Naive thymus-derived CD4-positive, alpha-beta T cell (primary cell): ENCODE measurements around the gene ANKRD55. TPM values are rescaled to one million over a fixed set of nuclear protein-coding genes. Genes with fewer than 3 reads are reported as not detected.
A peak's percentile ranks its signal among the peaks of the same experiment; 100 is the strongest.

Experiments
- ATAC-seq: fragments of 150-1000 bp; cut with Tn5 transposase; 2 replicates; pipeline ENCODE4 v1.10.0; 2021; ENCODE audit warnings: mild to moderate bottlenecking, moderate library complexity
- CTCF ChIA-PET: fragments of 350-600 bp; sonication (Branson Sonifier 250); formaldehyde crosslinking; loops from one replicate; lab custom pipeline; 2021; ENCODE audit warnings: antibody characterized with exemption; lab: Charles Lee
- POLR2A ChIA-PET: fragments of 350-600 bp; sonication (Branson Sonifier 250); formaldehyde crosslinking; loops from one replicate; lab custom pipeline; 2021; ENCODE audit warnings: antibody characterized with exemption, inconsistent platforms; lab: Charles Lee
- DNase-seq, 9 donors: peaks; one replicate each; pipeline versions ENCODE4 v3.0.0 to v3.0.0-alpha.2; 2020 to 2022; ENCODE audit warnings: mixed read lengths in 1 of 9
- H3K27ac ChIP-seq: one replicate; pipeline ENCODE4 v1.7.0; 2013; ENCODE audit warnings: mild to moderate bottlenecking, low read depth, low read length, moderate library complexity
- H3K27me3 ChIP-seq, 2 donors: one replicate each; pipeline ENCODE4 v1.7.0; 2013; ENCODE audit warnings: low read length in 2 of 2, mild to moderate bottlenecking in 2 of 2, moderate library complexity in 2 of 2; ENCODE audit not compliant: control insufficient read depth in 2 of 2, insufficient read depth in 2 of 2
- H3K36me3 ChIP-seq, 3 experiments: 1 replicate in 2 of 3; 2 replicates in 1 of 3; pipeline ENCODE4 v1.7.0; 2013; ENCODE audit warnings: low read length in 3 of 3, mild to moderate bottlenecking in 3 of 3, moderate library complexity in 1 of 3; ENCODE audit not compliant: insufficient read depth in 3 of 3, control insufficient read depth in 2 of 3
- H3K4me1 ChIP-seq, 2 donors: one replicate each; pipeline ENCODE4 v1.7.0; 2013; ENCODE audit warnings: low read length in 2 of 2, mild to moderate bottlenecking in 2 of 2, moderate library complexity in 1 of 2; ENCODE audit not compliant: control insufficient read depth in 2 of 2, insufficient read depth in 2 of 2
- H3K4me3 ChIP-seq: 2 replicates; pipeline ENCODE4 v1.7.0; 2013; ENCODE audit warnings: mild to moderate bottlenecking, low read length
- H3K9me3 ChIP-seq, 3 experiments: 1 replicate in 2 of 3; 2 replicates in 1 of 3; pipeline ENCODE4 v1.7.0; 2013; ENCODE audit warnings: low read length in 3 of 3; ENCODE audit not compliant: control insufficient read depth in 2 of 3
- H3K27ac Mint-ChIP-seq, 9 donors: one replicate each; pipeline ENCODE4 v1.8.0; 2020 to 2022; ENCODE audit warnings: mixed read lengths in 9 of 9, mild to moderate bottlenecking in 8 of 9, moderate library complexity in 5 of 9, inconsistent platforms in 2 of 9
- H3K27me3 Mint-ChIP-seq, 5 donors: one replicate each; pipeline ENCODE4 v1.8.0; 2021 to 2022; ENCODE audit warnings: mixed read lengths in 5 of 5, mild to moderate bottlenecking in 1 of 5
- H3K36me3 Mint-ChIP-seq, 5 donors: one replicate each; pipeline ENCODE4 v1.8.0; 2020 to 2022; ENCODE audit warnings: mixed read lengths in 5 of 5, mild to moderate bottlenecking in 3 of 5, inconsistent platforms in 1 of 5
- H3K4me1 Mint-ChIP-seq, 7 donors: one replicate each; pipeline ENCODE4 v1.8.0; 2020 to 2022; ENCODE audit warnings: mixed read lengths in 7 of 7, mild to moderate bottlenecking in 3 of 7, inconsistent platforms in 1 of 7
- H3K4me3 Mint-ChIP-seq, 10 donors: one replicate each; pipeline ENCODE4 v1.8.0; 2020 to 2022; ENCODE audit warnings: mild to moderate bottlenecking in 10 of 10, mixed read lengths in 10 of 10, moderate library complexity in 6 of 10, inconsistent platforms in 2 of 10
- H3K9me3 Mint-ChIP-seq, 11 donors: one replicate each; pipeline ENCODE4 v1.8.0; 2020 to 2022; ENCODE audit warnings: mixed read lengths in 11 of 11, mild to moderate bottlenecking in 4 of 11, inconsistent platforms in 1 of 11, moderate library complexity in 1 of 11
- intact Hi-C, 2 donors: fragments of 100-400 bp; cut with micrococcal nuclease; formaldehyde crosslinking; loops; one replicate each; pipeline ENCODE4 v1.15.1; 2023
- polyA plus RNA-seq, 2 donors: library from polyadenylated mRNA; unstranded; fragments of 300-500 nt; fragmentation: Illumina TruSeq; gene quantifications; one replicate each; pipeline ENCODE4 v1.2.3, GENCODE V29; 2021
- total RNA-seq, 6 experiments: library from RNA in 5 of 6; stranded (reverse) in 5 of 6; gene quantifications; 1 replicate in 5 of 6; 2 replicates in 1 of 6; pipeline ENCODE4 v1.2.3 and lab custom pipeline; 2021 to 2026

The ANKRD55 gene
- total and polyA plus RNA-seq, 7 experiments from 2014 or later, result 7.1 to 89.7 (median 24.4) TPM

GRCh38 chr5:56075361-56075760, 157.8 kb downstream of the ANKRD55 start:
- H3K4me3 ChIP-seq, result no peak overlapping the region
- Mint-ChIP-seq H3K27ac (peak overlapping the region; percentile 7 to 99 (median 81)), H3K9me3 (peaks cover 0 to 3% (median 0%) of the 10 kb centered on the region in 11 donors), H3K36me3 (peaks cover 0 to 24% (median 3%) of the 10 kb centered on the region in 5 donors), H3K4me3 (peak overlapping the region in 4 of 10 donors; percentile 9 to 52 (median 48)), H3K27me3 (peaks cover 0 to 6% (median 0%) of the 10 kb centered on the region in 5 donors), H3K4me1 (peaks cover 38 to 94% (median 76%) of the 10 kb centered on the region in 7 donors)
- no peak for ATAC-seq
- intact Hi-C loops, result no loop called here
- H3K4me1 ChIP-seq, result peaks cover 6 to 52% of the 10 kb centered on the region in 2 donors
- no peak overlapping the region for H3K27ac ChIP-seq
- no peaks in the 10 kb centered on the region for H3K9me3 ChIP-seq
- no peak for DNase-seq
- no peaks in the 10 kb centered on the region for H3K36me3 ChIP-seq
- H3K27me3 ChIP-seq, result no peaks in the 10 kb centered on the region
- ChIA-PET CTCF (interaction anchor here (0.6 kb wide), 1 partner anchor 778 kb away, joined by 3 read pairs; no protein-coding TSS in a partner anchor), POLR2A (interaction anchor here (1.4 to 8.6 kb wide), 5 partner anchors 15 to 83 kb away, joined by 3 to 76 read pairs (median 36); partner anchors contain the start of gene IL6ST)

- ChIA-PET POLR2A (interaction anchor here (0.6 to 8.6 kb wide), 9 partner anchors 12 to 102 kb away, joined by 3 to 76 read pairs (median 5); partner anchors contain the start of gene IL6ST), CTCF (interaction anchor here (0.6 to 1.6 kb wide), 3 partner anchors 34 to 128 kb away, joined by 3 to 8 read pairs (median 4); no protein-coding TSS in a partner anchor)
- Histone ChIP-seq H3K4me1 (peaks cover 7 to 66% of the 10 kb centered on the region in 2 donors), H3K4me3 (no peak overlapping the region), H3K9me3 (no peaks in the 10 kb centered on the region), H3K27me3 (no peaks in the 10 kb centered on the region), H3K36me3 (no peaks in the 10 kb centered on the region), H3K27ac (peak overlapping the region; percentile 77)
- peak overlapping the region; percentile 2 to 84 (median 56) for H3K4me3 Mint-ChIP-seq
- H3K4me1 Mint-ChIP-seq, result peaks cover 40 to 96% (median 82%) of the 10 kb centered on the region in 7 donors
- H3K36me3 Mint-ChIP-seq, result peaks cover 0 to 20% (median 3%) of the 10 kb centered on the region in 5 donors
- peak overlapping the region; percentile 7 to 99 (median 91) for H3K27ac Mint-ChIP-seq
- peaks cover 0 to 4% (median 0%) of the 10 kb centered on the region in 11 donors for H3K9me3 Mint-ChIP-seq
- H3K27me3 Mint-ChIP-seq, result peaks cover 0 to 3% (median 0%) of the 10 kb centered on the region in 5 donors
- ATAC-seq, result no peak
- no peak for DNase-seq
- intact Hi-C loops, result loop anchor here in 1 of 2 donors (5.0 kb wide), 1 partner anchor 74 kb away; no protein-coding TSS in a partner anchor
Observed at GRCh38 chr5:56072863-56073766, 160.0 kb downstream of the ANKRD55 start.

- Mint-ChIP-seq H3K4me3 (peak overlapping the region; percentile 54 to 91 (median 78)), H3K27me3 (peaks cover 0 to 3% (median 0%) of the 10 kb centered on the region in 5 donors), H3K27ac (peak overlapping the region; percentile 65 to 99 (median 91)), H3K36me3 (peaks cover 0 to 19% (median 3%) of the 10 kb centered on the region in 5 donors), H3K4me1 (peaks cover 37 to 99% (median 83%) of the 10 kb centered on the region in 7 donors), H3K9me3 (peaks cover 0 to 3% (median 0%) of the 10 kb centered on the region in 11 donors)
- Histone ChIP-seq H3K4me1 (peaks cover 7 to 72% of the 10 kb centered on the region in 2 donors), H3K9me3 (no peaks in the 10 kb centered on the region), H3K4me3 (peak overlapping the region; percentile 31), H3K27me3 (no peaks in the 10 kb centered on the region), H3K36me3 (no peaks in the 10 kb centered on the region), H3K27ac (peak overlapping the region; percentile 77)
- intact Hi-C loops, result loop anchor here (1.0 to 5.0 kb wide), 10 partner anchors 12 to 129 kb away; no protein-coding TSS in a partner anchor
- no peak for ATAC-seq
- POLR2A ChIA-PET, result interaction anchor here (0.6 to 8.6 kb wide), 16 partner anchors 9 to 80 kb away, joined by 3 to 76 read pairs (median 5); partner anchors contain the start of gene IL6ST
- CTCF ChIA-PET, result interaction anchor here (0.7 to 1.6 kb wide), 6 partner anchors 12 to 130 kb away, joined by 3 to 8 read pairs (median 4); no protein-coding TSS in a partner anchor
- no peak for DNase-seq
Observed at GRCh38 chr5:56071470-56071869, 161.7 kb downstream of the ANKRD55 start.

GRCh38 chr5:56070851-56071465, 162.2 kb downstream of the ANKRD55 start:
- Mint-ChIP-seq H3K4me3 (peak overlapping the region; percentile 54 to 91 (median 78)), H3K4me1 (peaks cover 41 to 95% (median 80%) of the 10 kb centered on the region in 7 donors), H3K27me3 (peaks cover 0 to 3% (median 0%) of the 10 kb centered on the region in 5 donors), H3K9me3 (peaks cover 0 to 3% (median 0%) of the 10 kb centered on the region in 11 donors), H3K27ac (peak overlapping the region; percentile 65 to 99 (median 91)), H3K36me3 (peaks cover 0 to 19% (median 3%) of the 10 kb centered on the region in 5 donors)
- ChIA-PET POLR2A (interaction anchor here (0.6 to 8.6 kb wide), 23 partner anchors 8 to 90 kb away, joined by 3 to 76 read pairs (median 5); partner anchors contain the start of gene IL6ST), CTCF (interaction anchor here (0.7 to 2.3 kb wide), 8 partner anchors 10 to 130 kb away, joined by 3 to 8 read pairs (median 4); no protein-coding TSS in a partner anchor)
- Histone ChIP-seq H3K27me3 (no peaks in the 10 kb centered on the region), H3K4me1 (peaks cover 7 to 72% of the 10 kb centered on the region in 2 donors), H3K9me3 (no peaks in the 10 kb centered on the region), H3K27ac (peak overlapping the region; percentile 77), H3K4me3 (peak overlapping the region; percentile 31), H3K36me3 (no peaks in the 10 kb centered on the region)
- intact Hi-C loops, result loop anchor here (1.0 to 5.0 kb wide), 10 partner anchors 12 to 130 kb away; no protein-coding TSS in a partner anchor
- ATAC-seq (peak; percentile 91), DNase-seq (peak in 7 of 9 donors; percentile 46 to 79 (median 69))

GRCh38 chr5:56069652-56070226, 163.4 kb downstream of the ANKRD55 start:
- intact Hi-C loops, result loop anchor here (1.0 to 5.0 kb wide), 5 partner anchors 12 to 131 kb away; no protein-coding TSS in a partner anchor
- peak overlapping the region in 8 of 9 donors; percentile 89 to 99 (median 96) for H3K27ac Mint-ChIP-seq
- Histone ChIP-seq H3K27ac (peak overlapping the region; percentile 77), H3K4me1 (peaks cover 7 to 67% of the 10 kb centered on the region in 2 donors), H3K27me3 (no peaks in the 10 kb centered on the region), H3K4me3 (no peak overlapping the region), H3K36me3 (no peaks in the 10 kb centered on the region), H3K9me3 (no peaks in the 10 kb centered on the region)
- H3K27me3 Mint-ChIP-seq, result peaks cover 0 to 3% (median 0%) of the 10 kb centered on the region in 5 donors
- DNase-seq (no peak), ATAC-seq (no peak)
- peak overlapping the region in 7 of 10 donors; percentile 2 to 91 (median 81) for H3K4me3 Mint-ChIP-seq
- peaks cover 0 to 12% (median 3%) of the 10 kb centered on the region in 5 donors for H3K36me3 Mint-ChIP-seq
- ChIA-PET POLR2A (interaction anchor here (0.8 to 8.6 kb wide), 21 partner anchors 8 to 91 kb away, joined by 3 to 76 read pairs (median 5); partner anchors contain the start of gene IL6ST), CTCF (interaction anchor here (0.7 to 2.3 kb wide), 8 partner anchors 9 to 131 kb away, joined by 3 to 7 read pairs (median 4); no protein-coding TSS in a partner anchor)
- H3K4me1 Mint-ChIP-seq, result peaks cover 40 to 95% (median 80%) of the 10 kb centered on the region in 7 donors
- peaks cover 0 to 3% (median 0%) of the 10 kb centered on the region in 11 donors for H3K9me3 Mint-ChIP-seq
